ENCODE measurements around the gene AXIN1. TPM values are rescaled to one million over a fixed set of nuclear protein-coding genes. Genes with fewer than 3 reads are reported as not detected.

AXIN1 gene
- total RNA-seq, 4 donors from 2014 or later = 11.1 to 19.0 (median 15.0) TPM

DNA sequence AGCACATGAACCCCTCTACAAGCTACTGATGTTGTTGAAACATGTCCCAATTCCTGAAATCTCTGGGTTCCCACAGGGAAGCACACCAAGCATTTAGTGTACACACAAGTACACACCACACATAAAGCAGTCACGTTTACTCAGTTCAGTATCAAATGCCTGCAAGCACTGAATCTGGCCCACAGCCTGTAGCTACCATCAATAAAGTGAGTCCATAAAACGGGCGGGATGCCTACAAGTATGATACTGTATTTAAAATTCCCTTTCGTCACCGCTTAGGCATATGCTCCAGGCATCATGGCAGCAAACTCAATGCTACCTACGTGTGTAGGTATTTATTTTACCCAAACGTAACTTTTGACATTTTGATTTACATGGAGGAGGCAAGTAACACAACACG lies 2.3 kb downstream of the AXIN1 start:
- TF ChIP-seq, protein P1, sequence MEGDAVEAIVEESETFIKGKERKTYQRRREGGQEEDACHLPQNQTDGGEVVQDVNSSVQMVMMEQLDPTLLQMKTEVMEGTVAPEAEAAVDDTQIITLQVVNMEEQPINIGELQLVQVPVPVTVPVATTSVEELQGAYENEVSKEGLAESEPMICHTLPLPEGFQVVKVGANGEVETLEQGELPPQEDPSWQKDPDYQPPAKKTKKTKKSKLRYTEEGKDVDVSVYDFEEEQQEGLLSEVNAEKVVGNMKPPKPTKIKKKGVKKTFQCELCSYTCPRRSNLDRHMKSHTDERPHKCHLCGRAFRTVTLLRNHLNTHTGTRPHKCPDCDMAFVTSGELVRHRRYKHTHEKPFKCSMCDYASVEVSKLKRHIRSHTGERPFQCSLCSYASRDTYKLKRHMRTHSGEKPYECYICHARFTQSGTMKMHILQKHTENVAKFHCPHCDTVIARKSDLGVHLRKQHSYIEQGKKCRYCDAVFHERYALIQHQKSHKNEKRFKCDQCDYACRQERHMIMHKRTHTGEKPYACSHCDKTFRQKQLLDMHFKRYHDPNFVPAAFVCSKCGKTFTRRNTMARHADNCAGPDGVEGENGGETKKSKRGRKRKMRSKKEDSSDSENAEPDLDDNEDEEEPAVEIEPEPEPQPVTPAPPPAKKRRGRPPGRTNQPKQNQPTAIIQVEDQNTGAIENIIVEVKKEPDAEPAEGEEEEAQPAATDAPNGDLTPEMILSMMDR (IDR thresholded peaks at IDR 0.05; ENCODE audit: low read depth) = no peak

GRCh38 chr16:349211-349610 lies 3.3 kb downstream of the AXIN1 start:
- TF ChIP-seq, protein P1 (IDR thresholded peaks at IDR 0.05; ENCODE audit: low read depth) = no peak

DNA sequence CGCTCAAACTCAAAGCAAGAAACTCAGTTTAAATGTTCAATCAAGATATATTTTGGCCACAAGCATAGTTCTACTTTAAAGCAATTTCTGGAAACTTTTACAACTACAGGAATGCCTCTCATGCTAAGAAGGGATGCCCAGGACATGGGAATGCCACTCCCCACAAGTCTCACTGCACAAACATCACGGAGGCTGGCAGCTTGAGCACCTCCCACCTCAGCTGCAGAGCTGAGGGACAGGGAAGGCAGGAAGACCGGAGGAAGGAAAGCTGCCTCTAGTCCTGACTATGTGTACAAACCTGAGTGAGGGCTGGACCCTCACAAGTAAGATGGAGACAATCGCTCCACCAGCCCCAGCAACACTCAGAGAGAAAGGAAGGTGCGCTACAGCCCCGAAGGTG lies 5.3 kb downstream of the AXIN1 start:
- TF ChIP-seq, protein P1 (IDR thresholded peaks at IDR 0.05; ENCODE audit: low read depth) = no peak

DNA sequence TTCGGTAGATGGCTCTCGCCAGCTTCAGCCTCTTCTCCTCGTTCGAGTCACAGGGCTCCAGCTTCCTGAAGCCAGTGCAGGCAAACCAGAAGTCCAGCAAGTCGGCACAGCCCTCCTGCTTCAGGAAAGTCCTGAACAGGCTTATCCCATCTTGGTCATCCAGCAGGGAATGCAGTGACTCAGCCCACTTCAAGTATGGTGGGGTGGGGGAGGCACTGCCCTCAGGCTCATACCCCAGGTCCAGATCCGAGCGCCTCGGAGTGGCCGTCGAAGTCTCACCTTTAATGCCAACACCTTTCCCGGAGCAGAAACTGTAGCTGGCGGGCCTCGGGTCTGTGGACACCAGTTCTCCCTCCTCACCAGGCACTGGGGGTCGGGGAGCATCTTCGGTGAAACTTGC lies 5.9 kb downstream of the AXIN1 start:
- TF ChIP-seq, protein P1 (IDR thresholded peaks at IDR 0.05; ENCODE audit: low read depth) = no peak

DNA sequence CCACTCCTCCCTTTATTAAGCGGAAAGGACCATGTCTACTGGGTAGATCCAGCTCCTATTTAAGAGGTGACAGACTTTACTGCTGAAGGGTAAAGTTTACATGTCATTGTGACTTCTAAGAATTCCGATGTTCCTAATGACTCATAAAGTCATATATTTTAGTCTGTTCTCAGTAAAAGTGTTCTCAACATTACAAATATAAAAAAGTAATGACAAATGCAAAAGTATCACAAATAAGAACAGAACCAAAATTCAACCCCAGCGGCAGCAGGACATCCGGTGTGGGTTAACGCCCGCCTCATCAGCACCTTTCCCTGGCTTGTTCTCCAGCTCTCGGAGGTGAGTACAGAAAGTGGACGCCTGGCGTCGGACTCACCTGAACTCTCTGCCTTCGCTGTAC lies 6.8 kb downstream of the AXIN1 start:
- TF ChIP-seq, protein P1 (IDR thresholded peaks at IDR 0.05; ENCODE audit: low read depth) = no peak

- TF ChIP-seq, protein P1 (IDR thresholded peaks at IDR 0.05; ENCODE audit: low read depth) = no peak
Measured at GRCh38 chr16:342455-343213, 9.9 kb downstream of the AXIN1 start.

DNA sequence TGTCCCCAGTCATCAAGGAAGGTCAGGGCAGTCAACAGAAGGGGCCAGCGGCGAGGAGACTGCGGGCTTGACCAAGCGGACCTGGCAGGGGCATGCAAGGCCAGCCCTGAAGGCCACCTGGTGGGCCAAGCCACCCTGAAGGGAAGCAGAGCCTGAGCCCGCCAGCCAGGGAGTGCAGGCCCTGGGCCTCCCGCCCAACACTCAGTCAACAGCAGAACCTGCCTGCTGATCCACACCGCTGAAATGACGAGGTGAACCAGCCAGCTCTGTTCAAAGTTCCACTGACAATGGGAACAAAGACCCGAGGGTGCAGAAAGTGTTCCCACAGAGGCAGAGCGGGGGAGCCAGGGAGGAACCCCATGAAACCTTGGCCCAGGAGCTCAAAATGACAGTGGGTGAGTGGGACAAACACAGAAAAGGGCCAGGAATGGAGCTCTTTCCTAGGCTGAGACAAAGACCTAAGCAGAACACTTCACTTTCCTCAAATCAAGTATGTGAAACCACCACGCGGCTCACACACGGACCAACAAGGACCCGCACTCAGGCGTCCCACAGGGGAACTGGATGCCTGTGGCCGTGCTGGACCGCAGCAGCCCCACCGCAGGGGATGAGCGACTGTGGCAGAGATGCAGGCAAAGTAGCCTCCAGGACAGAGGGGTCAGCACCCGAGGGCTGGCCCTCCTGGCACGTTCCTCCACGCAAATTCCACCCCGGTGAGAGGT lies 12.0 kb downstream of the AXIN1 start:
- TF ChIP-seq, protein P1 (IDR thresholded peaks at IDR 0.05; ENCODE audit: low read depth) = no peak
